ENCODE measurements around the gene IGF2R. TPM values are rescaled to one million over a fixed set of nuclear protein-coding genes. Genes with fewer than 3 reads are reported as not detected.
"Not testable (repeated sequence)": the region's sequence is repeated elsewhere in the genome, so short reads cannot be mapped to it uniquely, and the experiment has no call there.

IGF2R gene
- total RNA-seq, 2 donors from 2014 or later: 62.7 to 71.8 TPM

DNA sequence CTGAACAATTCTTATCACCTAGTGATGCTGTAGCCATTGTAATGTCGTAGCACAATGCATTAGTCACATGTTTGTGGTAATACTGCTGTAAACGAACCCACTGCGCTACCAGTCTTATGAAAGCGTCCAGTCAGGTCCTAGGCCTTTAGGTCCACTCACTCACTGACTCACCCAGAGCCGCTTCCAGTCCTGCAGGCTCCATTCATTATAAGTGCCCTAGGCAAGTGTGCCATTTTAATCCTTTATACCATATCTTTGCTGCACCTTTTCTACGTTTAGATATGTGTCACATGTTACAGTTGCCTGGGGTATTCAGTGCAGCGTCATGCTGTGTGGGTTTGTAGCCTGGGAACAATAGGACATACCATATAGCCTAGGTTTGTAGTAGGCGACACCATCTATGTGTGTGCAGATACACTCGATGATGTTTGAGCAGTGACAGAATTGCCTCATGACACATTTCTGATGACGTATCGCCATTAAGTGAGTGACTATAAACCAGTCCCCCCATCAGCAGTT lies 15.4 kb downstream of the IGF2R start:
- DNase-seq (ENCODE audit: low spot score): no peak
- intact Hi-C loops (cut with DNase I): no loop called here

- no peak for DNase-seq (ENCODE audit: low spot score)
- intact Hi-C loops (cut with DNase I): no loop called here
Observed at GRCh38 chr6:159985296-159985945, 16.5 kb downstream of the IGF2R start.

DNA sequence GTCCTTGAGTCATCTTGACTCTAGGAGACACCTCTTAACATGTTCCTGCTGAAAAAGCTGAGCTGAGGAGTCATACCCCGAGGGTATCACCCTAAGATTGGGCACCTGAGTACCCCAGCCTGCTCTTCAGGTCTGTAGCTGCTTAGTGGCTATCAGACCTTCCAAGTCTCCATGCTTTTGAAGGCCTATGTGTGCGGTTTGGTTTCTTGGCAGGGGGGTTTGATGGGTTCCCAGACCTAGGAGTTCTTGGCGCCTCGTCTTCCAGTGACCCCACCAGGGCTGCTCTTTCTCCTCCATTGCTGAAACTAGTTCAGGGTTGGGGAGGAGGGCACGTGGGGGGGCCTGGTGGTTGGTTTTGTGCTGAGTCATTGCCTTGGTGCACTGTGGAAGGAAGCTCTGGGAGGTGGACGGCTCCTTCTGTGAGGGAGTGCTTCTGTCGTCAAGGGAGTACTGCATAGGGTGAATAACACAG lies 20.1 kb downstream of the IGF2R start:
- DNase-seq (ENCODE audit: low spot score): no peak
- intact Hi-C loops (cut with DNase I): no loop called here

DNA sequence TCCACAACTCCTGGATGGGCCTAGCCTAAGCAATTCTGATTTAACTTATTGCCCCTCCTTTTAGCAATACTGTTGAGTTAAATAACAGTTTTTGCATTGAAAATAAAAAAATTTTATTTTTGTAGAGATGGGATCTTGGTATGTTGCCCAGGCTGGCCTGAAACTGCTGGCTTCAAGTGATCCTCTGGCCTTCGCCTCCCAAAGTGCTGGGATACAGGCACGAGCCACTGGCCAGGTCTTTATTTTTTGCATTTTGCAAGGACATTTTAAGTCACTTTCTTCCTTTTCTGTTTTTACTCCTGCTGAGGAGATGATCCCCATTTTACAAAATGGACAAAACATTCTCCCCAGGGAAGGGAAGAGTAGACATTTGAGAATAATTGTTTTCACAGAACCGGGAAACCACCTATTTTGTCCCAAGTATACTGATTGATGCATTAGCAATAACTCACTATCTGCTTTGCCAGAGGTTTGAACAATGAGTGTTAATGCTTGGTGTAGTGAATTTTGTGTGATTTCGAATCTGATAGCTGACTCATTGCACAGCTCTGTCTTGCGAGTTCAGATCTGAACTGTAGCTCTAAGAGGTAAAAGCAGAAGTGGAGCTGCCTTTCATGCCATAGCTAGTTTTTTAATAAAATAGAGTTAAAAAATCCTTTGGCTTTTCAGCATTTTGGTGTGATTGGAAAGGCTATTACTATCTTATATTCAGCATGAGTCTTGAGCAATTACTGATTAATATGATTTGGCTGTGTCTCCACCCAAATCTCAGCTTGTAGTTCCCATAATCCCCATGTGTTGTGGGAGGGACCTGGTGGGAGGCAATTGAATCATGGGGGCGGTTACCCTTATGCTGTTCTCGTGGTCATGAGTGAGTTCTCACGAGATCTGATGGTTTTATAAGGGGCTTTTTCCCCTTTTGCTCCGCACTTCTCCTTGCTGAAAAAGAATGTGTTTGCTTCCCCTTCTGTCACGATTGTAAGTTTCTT lies 20.9 kb downstream of the IGF2R start:
- intact Hi-C loops (cut with DNase I): no loop called here

GRCh38 chr6:159992366-159992765 lies 23.5 kb downstream of the IGF2R start:
- intact Hi-C loops (cut with DNase I): no loop called here

More for the DNA sequence above, 20.9 kb downstream of the IGF2R start:
- DNase-seq (ENCODE audit: low spot score): no peak

GRCh38 chr6:159995405-159995804 lies 26.5 kb downstream of the IGF2R start:
- intact Hi-C loops (cut with DNase I): no loop called here
- DNase-seq (ENCODE audit: low spot score): no peak

More at GRCh38 chr6:159992366-159992765, 23.5 kb downstream of the IGF2R start:
- no peak for DNase-seq (ENCODE audit: low spot score)

DNA sequence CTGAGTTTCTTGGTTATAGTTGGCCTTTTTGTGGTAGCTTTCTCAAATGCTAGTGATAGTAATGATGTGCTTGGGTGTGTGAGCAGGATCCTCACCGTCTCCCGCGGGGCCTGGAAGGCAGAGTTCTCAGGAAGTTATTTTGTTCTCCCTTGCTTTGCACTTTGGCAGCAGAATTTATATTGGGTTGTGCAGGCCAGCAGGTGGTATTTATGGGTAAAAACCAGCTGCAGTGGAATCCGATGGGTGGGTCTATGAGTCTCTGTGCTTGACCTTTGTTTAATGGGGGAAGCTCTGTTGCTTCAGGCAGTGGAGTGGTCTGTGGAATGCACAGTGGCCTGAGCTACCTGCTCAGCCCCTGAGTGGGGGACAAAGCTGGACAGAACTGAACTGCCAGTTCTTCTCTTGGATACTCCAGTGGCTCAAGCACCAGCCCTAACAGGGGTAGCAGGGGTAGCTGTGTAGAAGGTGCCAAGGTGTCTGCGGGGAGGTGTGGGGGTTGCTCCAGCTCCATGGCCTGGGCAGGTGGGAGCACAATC lies 27.3 kb downstream of the IGF2R start:
- no peak for DNase-seq (ENCODE audit: low spot score)
- intact Hi-C loops (cut with DNase I): no loop called here

DNA sequence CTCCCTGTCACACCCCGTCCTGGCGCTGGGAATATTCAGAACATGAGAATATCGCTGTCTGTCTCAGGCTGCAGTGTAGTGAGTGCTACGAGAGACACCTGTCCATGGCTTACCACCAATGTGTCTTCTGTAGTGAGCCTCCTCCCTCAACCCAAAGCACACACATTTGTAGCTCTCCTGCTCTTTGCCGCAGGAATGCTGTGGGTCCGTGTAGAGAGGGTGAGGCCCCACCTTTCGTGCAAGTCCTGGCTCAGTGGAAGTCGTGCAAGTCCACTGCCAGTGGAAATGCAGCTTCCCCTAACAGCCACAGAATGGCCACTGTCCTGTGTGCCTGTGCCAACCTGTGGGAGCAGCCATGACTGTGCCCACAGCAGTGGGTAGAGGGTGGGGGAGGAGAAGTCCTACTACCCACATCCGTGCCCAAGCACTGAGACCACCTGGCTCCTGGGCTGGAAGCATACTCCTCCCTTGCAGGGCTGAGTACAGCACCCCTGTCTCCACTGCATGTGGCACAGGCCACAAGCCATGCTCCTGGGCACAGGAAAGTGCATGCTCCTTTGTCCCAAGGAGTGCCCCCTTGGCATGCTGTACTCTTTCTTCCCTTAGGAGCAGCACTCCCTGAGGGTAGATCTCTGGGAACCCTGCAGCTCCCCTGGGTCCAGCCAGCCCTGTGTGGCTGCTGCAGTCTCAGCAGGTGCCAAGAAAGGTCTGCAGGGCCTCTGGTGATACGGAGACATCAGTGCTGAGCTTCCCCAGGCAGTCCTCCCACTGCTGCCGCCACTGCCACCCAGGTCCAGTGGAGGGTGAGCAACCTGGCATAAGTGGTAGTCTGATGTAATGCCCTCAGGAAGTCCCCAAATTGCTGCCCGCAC lies 28.0 kb downstream of the IGF2R start:
- DNase-seq (ENCODE audit: low spot score): no peak
- intact Hi-C loops (cut with DNase I): no loop called here

DNA sequence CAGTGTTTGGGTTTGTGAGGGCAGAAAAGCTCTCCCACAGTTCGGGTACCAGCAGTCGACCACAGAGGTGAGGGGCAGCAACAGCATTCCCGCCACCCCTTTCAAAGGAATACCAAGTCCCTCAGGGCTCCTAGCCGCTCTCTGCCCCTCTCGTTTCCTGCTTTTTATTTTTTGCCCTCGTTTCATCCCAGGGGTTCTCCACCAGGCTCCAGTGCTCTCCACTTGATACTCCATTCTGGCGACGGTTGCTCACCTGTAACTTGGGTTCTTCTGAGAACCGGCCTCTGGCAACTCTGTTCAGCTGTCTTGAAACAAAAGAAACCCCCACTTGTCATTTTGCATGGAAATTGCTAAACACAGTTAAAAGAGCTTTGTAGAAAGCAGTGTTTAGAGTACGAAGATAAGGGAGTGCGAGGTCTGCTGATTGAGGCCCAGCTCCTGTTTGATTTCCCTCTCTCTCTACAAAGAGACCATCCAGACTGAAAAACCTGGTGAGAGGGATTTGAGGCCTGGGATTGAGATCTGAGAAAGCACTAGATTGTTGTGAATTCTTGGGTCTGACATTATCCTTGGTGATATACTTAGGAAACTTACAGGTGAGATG lies 28.7 kb downstream of the IGF2R start:
- intact Hi-C loops (cut with DNase I): no loop called here
- DNase-seq (ENCODE audit: low spot score): no peak

DNA sequence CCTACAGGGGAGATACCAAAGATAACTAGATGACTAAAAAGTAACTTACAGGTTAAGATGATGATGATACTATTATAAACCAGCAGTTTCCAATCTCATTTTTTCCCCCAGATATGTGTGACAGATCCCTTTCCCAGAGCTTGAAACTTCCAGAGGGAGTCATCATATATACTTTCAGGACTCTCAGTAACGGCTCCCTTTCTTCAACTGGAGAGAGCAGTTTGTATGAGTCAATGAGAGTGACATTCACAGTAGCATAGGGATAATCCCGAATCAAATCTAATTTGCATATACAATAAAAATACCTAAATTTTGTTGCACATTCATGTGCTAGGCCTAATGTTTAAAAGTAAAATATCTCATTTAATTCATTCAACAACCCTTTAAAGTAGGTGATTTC lies 29.7 kb downstream of the IGF2R start:
- intact Hi-C loops (cut with DNase I): no loop called here
- no peak for DNase-seq (ENCODE audit: low spot score)

- no peak for DNase-seq (ENCODE audit: low spot score)
- intact Hi-C loops (cut with DNase I): no loop called here
Observed at GRCh38 chr6:159999240-159999671, 30.4 kb downstream of the IGF2R start.

DNA sequence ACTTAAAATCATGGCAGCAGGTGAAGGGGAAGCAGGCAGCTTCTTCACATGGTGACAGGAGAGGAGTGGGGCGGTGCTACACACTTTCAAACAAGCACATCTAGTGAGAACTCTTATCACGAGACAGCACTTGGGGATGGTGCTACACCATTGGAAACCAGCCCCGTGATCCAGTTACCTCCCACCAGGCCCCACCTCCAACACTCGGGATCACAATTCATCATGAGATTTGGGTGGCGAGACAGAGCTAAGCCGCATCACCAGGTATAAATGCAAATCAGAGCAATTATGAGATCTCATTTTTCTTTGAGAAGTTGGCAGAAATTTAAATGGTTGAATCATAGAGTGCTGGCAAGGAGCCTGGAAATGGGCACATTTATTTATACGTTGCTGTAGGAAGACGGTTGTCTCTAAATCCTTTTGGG lies 31.4 kb downstream of the IGF2R start:
- intact Hi-C loops (cut with DNase I): no loop called here
- no peak for DNase-seq (ENCODE audit: low spot score)

GRCh38 chr6:160000893-160001427 lies 32.1 kb downstream of the IGF2R start:
- intact Hi-C loops (cut with DNase I); DNase-seq (ENCODE audit: low spot score): not testable (repeated sequence)

GRCh38 chr6:160002882-160003281 lies 34.0 kb downstream of the IGF2R start:
- intact Hi-C loops (cut with DNase I): no loop called here
- DNase-seq (ENCODE audit: low spot score): no peak

DNA sequence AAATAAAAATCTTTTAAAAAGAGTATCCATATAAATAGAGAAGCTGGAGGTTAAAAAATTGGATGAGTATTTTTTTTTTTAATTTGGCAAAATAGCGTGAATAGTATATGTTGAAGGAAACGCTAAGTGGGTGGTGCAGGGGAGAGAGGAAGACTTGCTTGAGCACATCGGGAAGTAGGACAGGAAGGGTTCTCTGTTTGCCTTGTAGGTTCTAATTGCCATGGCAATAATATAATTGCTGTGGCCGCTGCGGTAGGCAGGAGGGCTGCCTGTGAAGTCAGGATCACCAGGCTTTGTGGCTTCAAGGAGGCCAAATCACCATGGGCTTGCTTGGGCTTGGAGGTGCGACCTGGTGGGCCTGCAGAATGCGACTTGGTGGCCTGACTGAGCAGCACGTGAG lies 35.1 kb downstream of the IGF2R start:
- intact Hi-C loops (cut with DNase I): no loop called here
- no peak for DNase-seq (ENCODE audit: low spot score)

GRCh38 chr6:160004419-160005175 lies 35.7 kb downstream of the IGF2R start:
- intact Hi-C loops (cut with DNase I): no loop called here
- peak; percentile 78 for DNase-seq (ENCODE audit: low spot score)

DNA sequence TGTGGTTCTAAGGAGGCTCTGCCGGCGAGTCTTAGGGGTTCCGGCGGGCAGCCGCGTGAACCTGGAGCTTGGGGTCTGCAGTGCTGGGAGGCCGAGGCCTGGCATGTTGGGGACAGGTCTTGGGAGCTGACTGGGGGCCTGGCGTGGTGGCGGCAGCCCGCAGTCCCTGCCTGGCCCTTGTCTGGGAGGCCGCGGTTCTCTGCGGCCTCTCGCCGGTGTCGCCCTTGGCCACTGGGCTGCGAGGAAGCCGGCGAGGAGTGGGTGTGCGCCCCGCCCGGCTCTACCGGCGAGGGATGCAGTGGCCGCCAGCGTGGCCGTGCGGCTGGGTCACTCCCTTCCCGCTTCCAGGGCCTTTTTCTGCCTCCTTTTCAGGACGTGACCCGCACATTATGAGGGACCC lies 36.3 kb downstream of the IGF2R start:
- DNase-seq (ENCODE audit: low spot score): no peak
- intact Hi-C loops (cut with DNase I): no loop called here
